K562 (cell line): ENCODE measurements around the gene BCAS4. TPM values are rescaled to one million over a fixed set of nuclear protein-coding genes. Genes with fewer than 3 reads are reported as not detected.
A peak's percentile ranks its signal among the peaks of the same experiment; 100 is the strongest.

ENCODE experiments used
- ATAC-seq: fragments of 200-7000 bp; cut with Tn5 transposase; 3 replicates; pipeline ENCODE4 v1.9.1; 2020; ENCODE audit warnings: moderate library complexity
- BruUV-seq: library from RNA; stranded (reverse); fragments of 400-500 nt; replicated peaks from 2 replicates; lab custom pipeline; 2021; lab: Mats Ljungman, UMichigan
- CTCF ChIA-PET: fragments of 300-600 bp; formaldehyde crosslinking; extraction: SDS; loops from one replicate; lab custom pipeline; 2021; ENCODE audit warnings: low intra/inter-chr PET ratio; lab: Yijun Ruan, JAX
- POLR2A ChIA-PET: fragments of 300-600, 350-650 bp; sonication (Branson Sonifier 250); formaldehyde crosslinking; extraction: SDS; loops from one replicate; lab custom pipeline; 2021; ENCODE audit warnings: antibody characterized with exemption, inconsistent platforms; lab: Yijun Ruan, JAX
- DNase-seq, 4 experiments: peaks; one replicate each; pipeline versions ENCODE4 v3.0.0 to v3.0.0-alpha.2; 2011 to 2018; ENCODE audit warnings: low spot score in 3 of 4, mixed read lengths in 3 of 4; ENCODE audit errors: extremely low read depth in 1 of 4
- FAIRE-seq: peaks from 2 replicates; lab custom pipeline; 2011; peaks lifted over from hg19 to GRCh38; lab: Jason Lieb, UNC
- H2AFZ ChIP-seq: 2 replicates; pipeline ENCODE4 v1.6.0; 2011; ENCODE audit warnings: low read depth, low read length, control low read depth, inconsistent platforms
- H3K27ac ChIP-seq: fragments of 200-600 bp; 3 replicates; pipeline ENCODE4 v1.8.0; 2011; ENCODE audit warnings: low read depth, mild to moderate bottlenecking, control low read depth, inconsistent platforms, low read length, moderate library complexity, mixed read lengths; ENCODE audit errors: extremely low read depth
- H3K27me3 ChIP-seq, 2 experiments: fragments of 300-600 bp in 1 of 2; 2 replicates in 1 of 2; 3 replicates in 1 of 2; pipeline versions ENCODE4 v1.6.0 to v1.8.0; 2011; ENCODE audit warnings: inconsistent platforms in 2 of 2, low read length in 2 of 2, mild to moderate bottlenecking in 1 of 2, mixed read lengths in 1 of 2, moderate library complexity in 1 of 2; ENCODE audit not compliant: control insufficient read depth in 2 of 2, insufficient read depth in 2 of 2
- H3K36me3 ChIP-seq: fragments of 300-600 bp; 3 replicates; pipeline ENCODE4 v1.8.0; 2011; ENCODE audit warnings: mild to moderate bottlenecking, low read length, inconsistent platforms; ENCODE audit not compliant: control insufficient read depth, insufficient read depth
- H3K4me1 ChIP-seq, 2 experiments: fragments of 200-600 bp in 1 of 2; replicated peaks in 1 of 2; 2 replicates in 1 of 2; 3 replicates in 1 of 2; pipeline versions ENCODE4 v1.5.1 to v1.8.0; 2011; ENCODE audit warnings: inconsistent platforms in 2 of 2, low read length in 2 of 2, mild to moderate bottlenecking in 1 of 2, mixed read lengths in 1 of 2, moderate library complexity in 1 of 2; ENCODE audit not compliant: control insufficient read depth in 2 of 2, insufficient read depth in 2 of 2
- H3K4me2 ChIP-seq: 2 replicates; pipeline ENCODE4 v1.6.1; 2011; ENCODE audit warnings: low read length, control low read depth, inconsistent platforms, mixed read lengths; ENCODE audit not compliant: insufficient read depth
- H3K4me3 ChIP-seq: fragments of 200-600 bp; sonication (generic), shearing (Covaris generic); 2 replicates; pipeline ENCODE4 v1.5.1; 2016; ENCODE audit warnings: control low read depth, inconsistent platforms
- H3K79me2 ChIP-seq: fragments of 200-600 bp; 3 replicates; pipeline ENCODE4 v1.8.0; 2011; ENCODE audit warnings: low read length, inconsistent platforms; ENCODE audit not compliant: control insufficient read depth, insufficient read depth
- H3K9ac ChIP-seq, 2 experiments: 2 replicates each; pipeline versions ENCODE4 v1.6.0 to v1.6.1; 2011; ENCODE audit warnings: low read depth in 2 of 2, low read length in 2 of 2, control low read depth in 1 of 2, inconsistent platforms in 1 of 2, mild to moderate bottlenecking in 1 of 2, mixed read lengths in 1 of 2; ENCODE audit not compliant: insufficient read depth in 1 of 2
- H3K9me1 ChIP-seq: one replicate; pipeline ENCODE4 v1.6.0; 2011; ENCODE audit warnings: inconsistent platforms, mild to moderate bottlenecking, low read length, moderate library complexity; ENCODE audit not compliant: control insufficient read depth, insufficient read depth
- H3K9me3 ChIP-seq: replicated peaks from 2 replicates; pipeline ENCODE4 v1.5.1; 2011; ENCODE audit warnings: low read depth, low read length, inconsistent platforms; ENCODE audit not compliant: control insufficient read depth, insufficient read depth
- H4K20me1 ChIP-seq: replicated peaks from 2 replicates; pipeline ENCODE4 v1.6.1; 2011; ENCODE audit warnings: low read length, inconsistent platforms, mixed read lengths; ENCODE audit not compliant: control insufficient read depth, insufficient read depth
- CEBPG ChIP-seq, 3 experiments: fragments of 200-800 bp in 1 of 3; sonication (Bioruptor generic) in 1 of 3; sonication (generic) in 1 of 3; formaldehyde crosslinking in 1 of 3; IDR thresholded peaks in 2 of 3; conservative IDR thresholded peaks in 1 of 3; 2 replicates each; pipeline versions ENCODE4 v1.6.1 to v1.8.0; 2016 to 2022; ENCODE audit warnings: missing compliant biosample characterization in 2 of 3, missing genetic modification characterization in 2 of 3, mild to moderate bottlenecking in 1 of 3, missing genetic modification reagents in 1 of 3
- FOXP4 ChIP-seq: sonication (generic); formaldehyde crosslinking; IDR thresholded peaks from 2 replicates; pipeline ENCODE4 v1.8.0; 2022; ENCODE audit warnings: mild to moderate bottlenecking, missing genetic modification reagents, borderline replicate concordance
- HDAC3 ChIP-seq: fragments of 450-650 bp; IDR thresholded peaks from 2 replicates; pipeline ENCODE4 v1.6.1; 2018; ENCODE audit warnings: borderline replicate concordance, mild to moderate bottlenecking, moderate library complexity; ENCODE audit not compliant: partially characterized antibody
- IRF1 ChIP-seq: sonication (generic); formaldehyde crosslinking; IDR thresholded peaks from 2 replicates; pipeline ENCODE4 v1.8.0; 2022; ENCODE audit warnings: missing genetic modification reagents, mild to moderate bottlenecking, borderline replicate concordance
- JUND ChIP-seq, 2 experiments: IDR thresholded peaks; 2 replicates in 1 of 2; 3 replicates in 1 of 2; pipeline ENCODE4 v1.6.1; 2011; ENCODE audit warnings: borderline replicate concordance in 2 of 2, low read depth in 2 of 2, low read length in 2 of 2, improper control_type of control experiment in 1 of 2, missing biosample characterization in 1 of 2, missing genetic modification characterization in 1 of 2, missing genetic modification reagents in 1 of 2
- NR0B1 ChIP-seq: fragments of 450-650 bp; IDR thresholded peaks from one replicate; pipeline ENCODE4 v1.6.1; 2018; ENCODE audit warnings: mild to moderate bottlenecking, moderate library complexity; ENCODE audit not compliant: partially characterized antibody
- NUFIP1 ChIP-seq: fragments of 450-650 bp; IDR thresholded peaks from 2 replicates; pipeline ENCODE4 v1.6.1; 2018; ENCODE audit not compliant: partially characterized antibody
- SIRT6 ChIP-seq: IDR thresholded peaks from one replicate; pipeline ENCODE4 v1.6.1; 2012; ENCODE audit warnings: low read depth, mild to moderate bottlenecking, control low read depth, inconsistent platforms, low read length, moderate library complexity
- STAG1 ChIP-seq: sonication (generic); formaldehyde crosslinking; IDR thresholded peaks from 2 replicates; pipeline ENCODE4 v1.5.0; 2020; ENCODE audit warnings: missing genetic modification reagents, borderline replicate concordance
- ZNF740 ChIP-seq, 3 experiments: fragments of 200-800 bp in 1 of 3; sonication (Bioruptor generic) in 1 of 3; sonication (generic) in 1 of 3; formaldehyde crosslinking in 1 of 3; IDR thresholded peaks; 2 replicates each; pipeline versions ENCODE4 v1.6.1 to v1.8.0; 2016 to 2022; ENCODE audit warnings: mild to moderate bottlenecking in 2 of 3, missing compliant biosample characterization in 2 of 3, missing genetic modification characterization in 2 of 3, missing genetic modification reagents in 1 of 3
- ZNF76 ChIP-seq: fragments of 250-450 bp; sonication (Bioruptor Pico); IDR thresholded peaks from 2 replicates; pipeline ENCODE4 v1.4.0; 2020; ENCODE audit warnings: mild to moderate bottlenecking, moderate library complexity, borderline replicate concordance
- WGBS: fragments of 100-300 bp; shearing (Covaris generic); methylation state at CpG from one replicate; pipeline ENCODE4 v1.1.6; 2016; ENCODE audit warnings: low coverage, mixed read lengths; ENCODE audit not compliant: insufficient coverage; ENCODE audit errors: missing lambda C conversion rate; 5-methylcytosine and 5-hydroxymethylcytosine counted together
- in situ Hi-C: fragments of 300-500 bp; cut with MboI; formaldehyde crosslinking; loops from 4 replicates; pipeline ENCODE4 v1.15.0; 2018; ENCODE audit warnings: inconsistent platforms, mixed read lengths
- intact Hi-C: fragments of 100-400 bp; cut with micrococcal nuclease; formaldehyde crosslinking; loops from 2 replicates; pipeline ENCODE4 v1.14.2; 2022
- polyA plus RNA-seq, 8 experiments: library from polyadenylated mRNA; depleted of rRNA in 4 of 8; stranded (reverse) in 5 of 8; unstranded in 3 of 8; fragments of >200 nt; fragmentation: Nextera tagmentation in 2 of 8; fragmentation: Illumina TruSeq in 1 of 8; extraction: Ambion mirVana in 2 of 8; extraction: Trizol in 1 of 8; gene quantifications; 2 replicates each; pipeline versions ENCODE4 v1.2.1 to v1.2.3, GENCODE V29; 2011 to 2014; ENCODE audit warnings: inconsistent platforms in 1 of 8, missing spikeins in 1 of 8
- total RNA-seq, 7 experiments: library from RNA; depleted of rRNA in 6 of 7; stranded (reverse); fragments of >200 nt in 6 of 7; fragmentation: Illumina TruSeq in 2 of 7; extraction: Trizol in 2 of 7; gene quantifications; 2 replicates each; pipeline versions ENCODE4 v1.2.1 to v1.2.3, GENCODE V29; 2011 to 2021; ENCODE audit warnings: low replicate concordance in 1 of 7

Gene BCAS4
- total and polyA plus RNA-seq, 9 of the 15 experiments (the other 6 are each of a cell fraction or from before 2014, with no cell fraction given) = 0.15 to 2.3 (median 0.47) TPM

GRCh38 chr20:50844430-50845100 is 49.7 kb downstream of the BCAS4 start:
- H3K27ac ChIP-seq = no peak overlapping the region
- H4K20me1 ChIP-seq = no peaks in the 10 kb centered on the region
- H3K9ac ChIP-seq = peak overlapping the region in 1 of 2 experiments; percentile 28; a peak in 1 of 4 replicates
- DNase-seq (peak; percentile 37 to 53 (median 42)), ATAC-seq (peak; percentile 59), FAIRE-seq (no peak)
- ChIA-PET POLR2A (interaction anchor here (1.0 kb wide), 1 partner anchor 29 kb away, joined by 3 read pairs; no protein-coding TSS in a partner anchor), CTCF (no interaction called here)
- H3K79me2 ChIP-seq = no peaks in the 10 kb centered on the region
- BruUV-seq = no TSS peak
- intact Hi-C loops = no loop called here
- in situ Hi-C loops = no loop called here
- H3K36me3 ChIP-seq = no peaks in the 10 kb centered on the region
- H3K4me1 ChIP-seq = peaks cover 0 to 27% of the 10 kb centered on the region in 2 experiments; a peak in 3 of 5 replicates
- 18% methylated on average over 9 of the region's 9 CpGs for WGBS
- H3K4me2 ChIP-seq = no peak overlapping the region
- no peak overlapping the region for H2AFZ ChIP-seq
- H3K9me1 ChIP-seq = no peaks in the 10 kb centered on the region
- no peaks in the 10 kb centered on the region for H3K9me3 ChIP-seq
- peaks cover 3 to 15% of the 10 kb centered on the region in 2 experiments; a peak in 3 of 5 replicates for H3K27me3 ChIP-seq
- no peak overlapping the region for H3K4me3 ChIP-seq
- no peak for TF ChIP-seq IRF1 (CRISPR knock-in tag)
- TF ChIP-seq FOXP4 (CRISPR knock-in tag) = no peak
- TF ChIP-seq CEBPG (CRISPR knock-in tag; IDR thresholded peaks at IDR 0.05) = no peak
- no peak for TF ChIP-seq CEBPG (tag; conservative IDR thresholded peaks at IDR 0.05 in 1 of 2, IDR thresholded peaks at IDR 0.05 in 1 of 2)
- peak; percentile 47; the same call in 1 of the 2 replicates for TF ChIP-seq ZNF740 (CRISPR knock-in tag; IDR thresholded peaks at IDR 0.05)
- TF ChIP-seq ZNF740 (tag; IDR thresholded peaks at IDR 0.05) = no peak
- TF ChIP-seq NR0B1 = no peak
- no peak for TF ChIP-seq SIRT6
- TF ChIP-seq JUND (IDR thresholded peaks at IDR 0.05; ENCODE audit: borderline replicate concordance, low read depth, low read length) = peak; percentile 80
- no peak for TF ChIP-seq JUND (tag; IDR thresholded peaks at IDR 0.05; ENCODE audit: borderline replicate concordance, low read depth, low read length)
- TF ChIP-seq NUFIP1 = no peak
- TF ChIP-seq ZNF76 = no peak
- TF ChIP-seq HDAC3 = no peak
- TF ChIP-seq STAG1 (CRISPR knock-in tag) = no peak
